ENCODE results near the gene THAP2.

- TF ChIP-seq REST (IDR thresholded peaks at IDR 0.05; ENCODE audit: unreplicated experiment) (no peak), EZH2phosphoT487 (IDR thresholded peaks at IDR 0.05; ENCODE audit: unreplicated experiment) (no peak), EZH2 (IDR thresholded peaks at IDR 0.05; ENCODE audit: low read depth, unreplicated experiment) (no peak), CTCF (conservative IDR thresholded peaks at IDR 0.05; ENCODE audit: low read depth in 2 of 2) (no peak), CREB1 (CRISPR knock-in tag; IDR thresholded peaks at IDR 0.05; ENCODE audit: low read depth) (no peak), POLR2AphosphoS5 (IDR thresholded peaks at IDR 0.05; ENCODE audit: low read depth) (no peak), ZNF331 (CRISPR knock-in tag; IDR thresholded peaks at IDR 0.05; ENCODE audit: low read depth) (no peak), JUNB (IDR thresholded peaks at IDR 0.05; ENCODE audit: unreplicated experiment) (no peak), STAT1 (IDR thresholded peaks at IDR 0.05; ENCODE audit: unreplicated experiment) (no peak), ZNF114 (CRISPR knock-in tag; IDR thresholded peaks at IDR 0.05) (no peak), ETS1 (IDR thresholded peaks at IDR 0.05) (no peak)
- TF ChIP-seq, protein P1, sequence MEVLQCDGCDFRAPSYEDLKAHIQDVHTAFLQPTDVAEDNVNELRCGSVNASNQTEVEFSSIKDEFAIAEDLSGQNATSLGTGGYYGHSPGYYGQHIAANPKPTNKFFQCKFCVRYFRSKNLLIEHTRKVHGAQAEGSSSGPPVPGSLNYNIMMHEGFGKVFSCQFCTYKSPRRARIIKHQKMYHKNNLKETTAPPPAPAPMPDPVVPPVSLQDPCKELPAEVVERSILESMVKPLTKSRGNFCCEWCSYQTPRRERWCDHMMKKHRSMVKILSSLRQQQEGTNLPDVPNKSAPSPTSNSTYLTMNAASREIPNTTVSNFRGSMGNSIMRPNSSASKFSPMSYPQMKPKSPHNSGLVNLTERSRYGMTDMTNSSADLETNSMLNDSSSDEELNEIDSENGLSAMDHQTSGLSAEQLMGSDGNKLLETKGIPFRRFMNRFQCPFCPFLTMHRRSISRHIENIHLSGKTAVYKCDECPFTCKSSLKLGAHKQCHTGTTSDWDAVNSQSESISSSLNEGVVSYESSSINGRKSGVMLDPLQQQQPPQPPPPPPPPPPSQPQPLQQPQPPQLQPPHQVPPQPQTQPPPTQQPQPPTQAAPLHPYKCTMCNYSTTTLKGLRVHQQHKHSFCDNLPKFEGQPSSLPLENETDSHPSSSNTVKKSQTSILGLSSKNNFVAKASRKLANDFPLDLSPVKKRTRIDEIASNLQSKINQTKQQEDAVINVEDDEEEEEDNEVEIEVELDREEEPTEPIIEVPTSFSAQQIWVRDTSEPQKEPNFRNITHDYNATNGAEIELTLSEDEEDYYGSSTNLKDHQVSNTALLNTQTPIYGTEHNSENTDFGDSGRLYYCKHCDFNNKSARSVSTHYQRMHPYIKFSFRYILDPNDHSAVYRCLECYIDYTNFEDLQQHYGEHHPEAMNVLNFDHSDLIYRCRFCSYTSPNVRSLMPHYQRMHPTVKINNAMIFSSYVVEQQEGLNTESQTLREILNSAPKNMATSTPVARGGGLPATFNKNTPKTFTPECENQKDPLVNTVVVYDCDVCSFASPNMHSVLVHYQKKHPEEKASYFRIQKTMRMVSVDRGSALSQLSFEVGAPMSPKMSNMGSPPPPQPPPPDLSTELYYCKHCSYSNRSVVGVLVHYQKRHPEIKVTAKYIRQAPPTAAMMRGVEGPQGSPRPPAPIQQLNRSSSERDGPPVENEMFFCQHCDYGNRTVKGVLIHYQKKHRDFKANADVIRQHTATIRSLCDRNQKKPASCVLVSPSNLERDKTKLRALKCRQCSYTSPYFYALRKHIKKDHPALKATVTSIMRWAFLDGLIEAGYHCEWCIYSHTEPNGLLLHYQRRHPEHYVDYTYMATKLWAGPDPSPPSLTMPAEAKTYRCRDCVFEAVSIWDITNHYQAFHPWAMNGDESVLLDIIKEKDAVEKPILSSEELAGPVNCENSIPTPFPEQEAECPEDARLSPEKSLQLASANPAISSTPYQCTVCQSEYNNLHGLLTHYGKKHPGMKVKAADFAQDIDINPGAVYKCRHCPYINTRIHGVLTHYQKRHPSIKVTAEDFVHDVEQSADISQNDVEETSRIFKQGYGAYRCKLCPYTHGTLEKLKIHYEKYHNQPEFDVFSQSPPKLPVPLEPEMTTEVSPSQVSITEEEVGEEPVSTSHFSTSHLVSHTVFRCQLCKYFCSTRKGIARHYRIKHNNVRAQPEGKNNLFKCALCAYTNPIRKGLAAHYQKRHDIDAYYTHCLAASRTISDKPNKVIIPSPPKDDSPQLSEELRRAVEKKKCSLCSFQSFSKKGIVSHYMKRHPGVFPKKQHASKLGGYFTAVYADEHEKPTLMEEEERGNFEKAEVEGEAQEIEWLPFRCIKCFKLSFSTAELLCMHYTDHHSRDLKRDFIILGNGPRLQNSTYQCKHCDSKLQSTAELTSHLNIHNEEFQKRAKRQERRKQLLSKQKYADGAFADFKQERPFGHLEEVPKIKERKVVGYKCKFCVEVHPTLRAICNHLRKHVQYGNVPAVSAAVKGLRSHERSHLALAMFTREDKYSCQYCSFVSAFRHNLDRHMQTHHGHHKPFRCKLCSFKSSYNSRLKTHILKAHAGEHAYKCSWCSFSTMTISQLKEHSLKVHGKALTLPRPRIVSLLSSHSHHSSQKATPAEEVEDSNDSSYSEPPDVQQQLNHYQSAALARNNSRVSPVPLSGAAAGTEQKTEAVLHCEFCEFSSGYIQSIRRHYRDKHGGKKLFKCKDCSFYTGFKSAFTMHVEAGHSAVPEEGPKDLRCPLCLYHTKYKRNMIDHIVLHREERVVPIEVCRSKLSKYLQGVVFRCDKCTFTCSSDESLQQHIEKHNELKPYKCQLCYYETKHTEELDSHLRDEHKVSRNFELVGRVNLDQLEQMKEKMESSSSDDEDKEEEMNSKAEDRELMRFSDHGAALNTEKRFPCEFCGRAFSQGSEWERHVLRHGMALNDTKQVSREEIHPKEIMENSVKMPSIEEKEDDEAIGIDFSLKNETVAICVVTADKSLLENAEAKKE (CRISPR knock-in tag; IDR thresholded peaks at IDR 0.05) = no peak
Measured at GRCh38 chr12:71646512-71646911, 17.6 kb upstream of the THAP2 start.

Data from GM23338 (cell line).